SHP77 treated with DMSO at 0.1 percent for 48 hours (cell line): ENCODE data around the gene KLK8.

Experiments
- DNase-seq: peaks from one replicate; lab custom pipeline; 2025; lab: John Stamatoyannopoulos, UW

Gene KLK8

DNA sequence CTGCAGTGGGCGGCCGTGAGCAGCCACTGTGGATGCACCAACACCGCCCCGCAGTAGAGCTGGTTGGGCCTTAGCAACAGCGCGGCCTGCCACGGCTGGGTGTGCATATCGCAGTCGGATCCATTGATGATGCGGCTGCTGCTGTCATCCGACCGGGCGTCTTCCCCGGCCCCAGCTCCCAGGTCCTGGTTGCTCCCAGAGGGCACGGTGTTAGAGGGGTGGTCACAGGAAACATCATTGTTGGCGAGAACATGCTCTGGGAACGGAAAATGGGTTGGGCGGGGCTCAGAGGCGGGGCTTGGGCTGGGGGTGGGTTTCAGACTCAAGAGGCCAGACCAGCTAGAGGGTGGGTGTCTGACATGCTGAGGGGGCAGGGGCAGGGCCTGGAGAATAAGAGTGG, 51.5 kb downstream of the KLK8 start:
- no peak for DNase-seq

DNA sequence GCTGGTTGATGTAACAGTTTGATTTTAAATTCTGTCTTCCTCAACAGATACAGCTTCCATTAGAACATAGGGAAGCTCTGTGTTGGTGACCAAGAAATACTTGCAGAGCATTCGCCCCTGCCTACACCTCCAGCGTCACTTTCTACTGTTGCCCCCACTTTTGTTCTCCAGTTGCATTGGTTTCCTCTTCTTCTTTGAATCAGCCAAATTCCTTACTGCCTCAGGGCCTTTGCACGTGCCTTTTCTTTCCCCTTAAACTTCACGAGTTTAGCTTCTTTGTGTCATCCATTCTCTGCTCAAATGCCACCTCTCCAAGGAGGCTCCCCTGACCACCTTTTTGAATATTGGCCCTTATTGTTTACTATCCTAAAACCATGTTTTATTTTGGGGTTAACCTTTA, 54.3 kb downstream of the KLK8 start:
- no peak for DNase-seq
